SK-N-SH (cell line): ENCODE data around the gene MLX. TPM values are rescaled to one million over a fixed set of nuclear protein-coding genes. Genes with fewer than 3 reads are reported as not detected.

Experiments used
- CTCF ChIA-PET: fragments of 300-600, 350-600 bp; formaldehyde crosslinking; extraction: SDS; loops from one replicate; lab custom pipeline; 2021; lab: Yijun Ruan, JAX
- POLR2A ChIA-PET: fragments of 350-600 bp; sonication (Branson Sonifier 250); formaldehyde crosslinking; extraction: SDS; loops from one replicate; lab custom pipeline; 2020; ENCODE audit warnings: antibody characterized with exemption, inconsistent platforms; lab: Yijun Ruan, JAX
- DNase-seq: peaks from one replicate; pipeline ENCODE4 v3.0.0; 2012
- H2AFZ ChIP-seq: fragments of 200-600 bp; sonication (generic); 2 replicates; pipeline ENCODE4 v1.8.1; 2016; ENCODE audit warnings: antibody characterized with exemption, mild to moderate bottlenecking, low read depth
- H3F3A ChIP-seq: fragments of 200-600 bp; sonication (generic); replicated peaks from 2 replicates; pipeline ENCODE3; 2016; ENCODE audit warnings: antibody characterized with exemption, mild to moderate bottlenecking; ENCODE audit not compliant: insufficient read depth
- H3K27ac ChIP-seq, 2 experiments: fragments of 200-500 bp in 1 of 2; fragments of 200-600 bp in 1 of 2; sonication (Bioruptor generic) in 1 of 2; sonication (generic), shearing (Covaris generic) in 1 of 2; 2 replicates each; pipeline versions ENCODE4 v1.5.1 to v1.6.1; 2014 to 2016; ENCODE audit warnings: low read depth in 2 of 2, inconsistent platforms in 1 of 2, low read length in 1 of 2, mild to moderate bottlenecking in 1 of 2, mixed read lengths in 1 of 2
- H3K27me3 ChIP-seq: fragments of 200-600 bp; sonication (generic), shearing (Covaris generic); 2 replicates; pipeline ENCODE4 v1.6.1; 2016; ENCODE audit warnings: mixed run types; ENCODE audit not compliant: insufficient read depth
- H3K36me3 ChIP-seq, 2 experiments: fragments of 200-500 bp in 1 of 2; fragments of 200-600 bp in 1 of 2; sonication (Bioruptor generic) in 1 of 2; sonication (generic) in 1 of 2; replicated peaks in 1 of 2; 2 replicates each; pipeline versions ENCODE3 to v1.5.1; 2014 to 2016; ENCODE audit warnings: low read length in 1 of 2, mild to moderate bottlenecking in 1 of 2; ENCODE audit not compliant: insufficient read depth in 2 of 2, control insufficient read depth in 1 of 2
- H3K4me1 ChIP-seq, 2 experiments: fragments of 200-500 bp in 1 of 2; fragments of 200-600 bp in 1 of 2; sonication (Bioruptor generic) in 1 of 2; sonication (generic), shearing (Covaris generic) in 1 of 2; 2 replicates each; pipeline versions ENCODE4 v1.5.1 to v1.6.1; 2014 to 2016; ENCODE audit warnings: low read depth in 1 of 2, low read length in 1 of 2, mixed run types in 1 of 2; ENCODE audit not compliant: insufficient read depth in 2 of 2, control insufficient read depth in 1 of 2
- H3K4me2 ChIP-seq: fragments of 200-600 bp; sonication (generic), shearing (Covaris generic); 2 replicates; pipeline ENCODE4 v1.6.1; 2017; ENCODE audit warnings: mixed run types
- H3K4me3 ChIP-seq, 2 experiments: fragments of 200-500 bp in 1 of 2; fragments of 200-600 bp in 1 of 2; sonication (Bioruptor generic) in 1 of 2; sonication (generic), shearing (Covaris generic) in 1 of 2; 2 replicates each; pipeline versions ENCODE4 v1.5.1 to v1.8.1; 2014 to 2016; ENCODE audit warnings: low read depth in 2 of 2, inconsistent platforms in 1 of 2, low read length in 1 of 2, mild to moderate bottlenecking in 1 of 2, mixed read lengths in 1 of 2, moderate library complexity in 1 of 2
- H3K79me2 ChIP-seq: fragments of 200-600 bp; sonication (generic); 2 replicates; pipeline ENCODE4 v1.8.1; 2017; ENCODE audit warnings: mild to moderate bottlenecking; ENCODE audit not compliant: insufficient read depth
- H3K9ac ChIP-seq: fragments of 200-600 bp; sonication (generic); 2 replicates; pipeline ENCODE4 v1.6.1; 2017; ENCODE audit warnings: mixed run types
- H3K9me2 ChIP-seq: fragments of 200-600 bp; sonication (generic); 2 replicates; pipeline ENCODE4 v1.6.1; 2017; ENCODE audit warnings: mixed run types
- H3K9me3 ChIP-seq: fragments of 200-600 bp; sonication (generic); 2 replicates; pipeline ENCODE4 v1.6.1; 2017; ENCODE audit warnings: mixed run types, mild to moderate bottlenecking, moderate library complexity
- H4K20me1 ChIP-seq: fragments of 200-600 bp; sonication (generic); 2 replicates; pipeline ENCODE4 v1.6.1; 2017; ENCODE audit warnings: mild to moderate bottlenecking, mixed run types; ENCODE audit not compliant: insufficient read depth
- ELF1 ChIP-seq: IDR thresholded peaks from 2 replicates; pipeline ENCODE4 v1.4.0; 2012
- FOXJ3 ChIP-seq: sonication (generic); formaldehyde crosslinking; IDR thresholded peaks from 2 replicates; pipeline ENCODE4 v1.5.1; 2020; ENCODE audit warnings: mild to moderate bottlenecking, missing genetic modification reagents
- JUND ChIP-seq: IDR thresholded peaks from 2 replicates; pipeline ENCODE4 v1.4.0; 2012
- MXI1 ChIP-seq: IDR thresholded peaks from 2 replicates; pipeline ENCODE4 v1.6.1; 2012; ENCODE audit warnings: mild to moderate bottlenecking, low read depth, low read length, improper control_type of control experiment
- RFX5 ChIP-seq: IDR thresholded peaks from 2 replicates; pipeline ENCODE4 v1.6.1; 2012; ENCODE audit warnings: mild to moderate bottlenecking, improper control_type of control experiment, low read length
- WGBS: methylation state at CpG from one replicate; pipeline ENCODE4 v1.1.6; 2017; ENCODE audit warnings: low lambda C conversion rate; 5-methylcytosine and 5-hydroxymethylcytosine counted together
- polyA plus RNA-seq, 3 experiments: library from polyadenylated mRNA; depleted of rRNA; stranded (reverse); fragments of >200 nt; gene quantifications; 2 replicates each; pipeline ENCODE4 v1.2.3, GENCODE V29; 2012
- TF ChIP-seq, protein P1 (sequence below): fragments of 200-600 bp; sonication (generic); IDR thresholded peaks from 2 replicates; pipeline ENCODE4 v1.6.1; 2017; ENCODE audit warnings: antibody characterized with exemption, mild to moderate bottlenecking, moderate library complexity
- TF ChIP-seq, protein P2 (sequence below): fragments of 150-350 bp; IDR thresholded peaks from 2 replicates; pipeline ENCODE4 v1.6.1; 2017; ENCODE audit warnings: antibody characterized with exemption, low read length, low read depth, borderline replicate concordance

MLX gene
- polyA plus RNA-seq, 1 of the 3 experiments (the other 2 are of a cell fraction) = 44.5 TPM

DNA sequence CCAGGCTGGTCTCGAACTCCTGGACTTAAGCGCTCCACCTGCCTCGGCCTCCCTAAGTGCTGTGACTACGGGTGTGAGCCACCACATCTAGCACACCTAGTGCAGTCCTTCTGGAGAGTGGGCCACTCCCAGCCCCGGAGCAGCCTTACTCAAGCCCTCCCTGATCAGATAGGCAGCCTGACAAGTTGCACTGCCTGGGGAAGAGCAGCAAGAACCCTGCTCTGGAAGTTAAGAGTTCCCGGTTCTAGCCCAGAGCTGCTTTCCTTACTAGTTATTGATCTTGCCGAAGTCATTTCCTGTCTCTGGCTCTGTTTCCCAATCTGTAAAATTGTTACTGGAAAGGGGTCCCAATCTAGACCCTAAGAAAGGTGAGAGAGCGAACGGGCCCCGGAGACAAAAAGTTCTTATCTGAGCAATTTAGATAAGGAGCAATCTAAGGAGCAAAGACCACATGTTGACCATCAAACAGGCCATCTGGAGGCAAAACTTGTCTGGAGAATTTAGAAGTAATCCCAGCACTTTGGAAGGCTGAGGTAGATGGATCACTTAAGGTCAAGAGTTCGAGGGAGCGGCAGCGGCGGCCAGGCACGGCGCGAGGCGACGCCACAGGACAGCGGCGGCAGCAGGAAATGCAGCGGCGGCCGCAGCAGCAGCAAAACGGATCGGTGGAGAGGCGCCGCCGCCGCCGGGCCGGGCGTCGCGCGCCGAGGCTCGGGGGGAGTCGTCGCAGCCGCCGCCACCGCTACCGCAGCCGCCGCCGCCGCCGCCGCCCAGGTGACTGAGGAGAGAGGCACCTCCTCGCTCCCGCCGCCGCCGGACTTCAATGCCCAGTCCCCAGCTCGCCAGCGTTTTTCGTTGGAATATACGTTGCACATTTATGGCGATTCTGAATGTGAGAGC, 35.2 kb upstream of the MLX start:
- no peaks in the 10 kb centered on the region for H3K27me3 ChIP-seq
- 25% methylated on average over 36 of the region's 60 CpGs for WGBS
- H2AFZ ChIP-seq = 0 out of 2 replicates have a peak overlapping the region, but pooled peaks have one; percentile 85
- peak overlapping the region; percentile 50 to 54; a peak in 3 of 4 replicates for H3K4me3 ChIP-seq
- H3K4me1 ChIP-seq = peaks cover 3 to 9% of the 10 kb centered on the region in 2 experiments; a peak in 2 of 4 replicates
- peaks cover 4% of the 10 kb centered on the region for H3K79me2 ChIP-seq
- no peaks in the 10 kb centered on the region for H3K9me3 ChIP-seq
- peak overlapping the region; percentile 12 to 51; a peak in 3 of 4 replicates for H3K27ac ChIP-seq
- ChIA-PET CTCF (interaction anchor here (0.8 to 8.9 kb wide), 5 partner anchors 8 to 146 kb away, joined by 4 to 83 read pairs (median 4); partner anchors contain the start of gene PLEKHH3), POLR2A (interaction anchor here (0.7 to 0.8 kb wide), 2 partner anchors 30 to 222 kb away, joined by 3 read pairs; partner anchors contain the start of gene COASY)
- peak overlapping the region; percentile 62; the same call in 1 of the 2 replicates for H3K9ac ChIP-seq
- peak; percentile 86 for DNase-seq
- H3K4me2 ChIP-seq = peak overlapping the region; percentile 71
- TF ChIP-seq MXI1 (0 out of 2 replicates have a peak, but pooled peaks have one; percentile 24), FOXJ3 (no peak)
- TF ChIP-seq, protein P1, sequence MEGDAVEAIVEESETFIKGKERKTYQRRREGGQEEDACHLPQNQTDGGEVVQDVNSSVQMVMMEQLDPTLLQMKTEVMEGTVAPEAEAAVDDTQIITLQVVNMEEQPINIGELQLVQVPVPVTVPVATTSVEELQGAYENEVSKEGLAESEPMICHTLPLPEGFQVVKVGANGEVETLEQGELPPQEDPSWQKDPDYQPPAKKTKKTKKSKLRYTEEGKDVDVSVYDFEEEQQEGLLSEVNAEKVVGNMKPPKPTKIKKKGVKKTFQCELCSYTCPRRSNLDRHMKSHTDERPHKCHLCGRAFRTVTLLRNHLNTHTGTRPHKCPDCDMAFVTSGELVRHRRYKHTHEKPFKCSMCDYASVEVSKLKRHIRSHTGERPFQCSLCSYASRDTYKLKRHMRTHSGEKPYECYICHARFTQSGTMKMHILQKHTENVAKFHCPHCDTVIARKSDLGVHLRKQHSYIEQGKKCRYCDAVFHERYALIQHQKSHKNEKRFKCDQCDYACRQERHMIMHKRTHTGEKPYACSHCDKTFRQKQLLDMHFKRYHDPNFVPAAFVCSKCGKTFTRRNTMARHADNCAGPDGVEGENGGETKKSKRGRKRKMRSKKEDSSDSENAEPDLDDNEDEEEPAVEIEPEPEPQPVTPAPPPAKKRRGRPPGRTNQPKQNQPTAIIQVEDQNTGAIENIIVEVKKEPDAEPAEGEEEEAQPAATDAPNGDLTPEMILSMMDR = peak; percentile 48
- H4K20me1 ChIP-seq = no peaks in the 10 kb centered on the region
- no peaks in the 10 kb centered on the region for H3K36me3 ChIP-seq
- peaks cover 14% of the 10 kb centered on the region for H3F3A ChIP-seq
- H3K9me2 ChIP-seq = no peaks in the 10 kb centered on the region

DNA sequence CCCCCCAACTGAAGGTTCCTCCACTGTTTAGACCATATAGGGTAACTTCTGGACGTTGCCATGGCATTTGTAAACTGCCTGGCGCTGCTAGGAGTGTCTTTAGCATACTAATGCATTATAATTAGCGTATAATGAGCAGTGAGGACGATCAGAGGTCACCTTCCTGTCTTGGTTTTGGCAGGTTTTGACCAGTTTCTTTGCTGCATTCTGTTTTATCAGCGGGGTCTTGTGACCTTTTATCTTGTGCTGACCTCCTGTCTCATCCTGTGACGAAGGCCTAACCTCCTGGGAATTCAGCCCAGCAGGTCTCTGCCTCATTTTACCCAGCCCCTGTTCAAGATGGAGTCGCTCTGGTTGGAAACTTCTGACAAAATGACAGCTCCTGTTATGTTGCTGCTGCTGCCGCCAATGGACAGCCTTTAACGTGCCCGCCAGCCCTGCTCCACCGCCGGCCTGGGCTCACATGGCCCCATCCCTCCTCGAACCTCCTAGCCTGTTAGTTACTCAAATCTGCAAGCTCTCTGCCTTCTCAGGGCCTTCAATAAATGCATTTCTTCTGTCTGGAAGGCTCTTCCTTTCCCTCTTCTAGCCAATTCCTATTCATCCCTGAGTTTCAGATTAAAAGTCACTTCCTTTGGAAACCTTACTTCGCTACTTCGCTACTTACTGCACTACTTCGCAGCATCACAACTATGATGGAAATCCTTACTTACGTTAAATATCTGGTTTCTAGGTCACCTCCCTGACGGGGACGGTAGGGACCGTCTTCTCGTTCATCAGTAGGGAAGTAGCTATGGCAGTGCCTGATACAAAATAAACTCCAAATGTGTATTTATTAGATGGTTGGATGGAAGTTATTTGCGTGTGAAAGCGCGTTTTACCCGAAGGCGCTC, 31.5 kb upstream of the MLX start:
- DNase-seq = no peak
- H3K9ac ChIP-seq = peak overlapping the region; percentile 70; the same call in 1 of the 2 replicates
- 55% methylated on average over 26 of the region's 26 CpGs for WGBS
- H4K20me1 ChIP-seq = 0 out of 2 replicates have a peak, but pooled peaks cover 4% of the 10 kb centered on the region
- H3K4me1 ChIP-seq = peaks cover 4 to 19% of the 10 kb centered on the region in 2 experiments; a peak in 3 of 4 replicates
- no peaks in the 10 kb centered on the region for H3K9me3 ChIP-seq
- H3F3A ChIP-seq = peaks cover 19% of the 10 kb centered on the region
- peak overlapping the region; percentile 70 to 82 for H3K4me3 ChIP-seq
- POLR2A ChIA-PET = interaction anchor here (1.0 to 3.6 kb wide), 2 partner anchors 19 to 22 kb away, joined by 3 to 17 read pairs; no protein-coding TSS in a partner anchor
- H2AFZ ChIP-seq = peak overlapping the region; percentile 18; the same call in 1 of the 2 replicates
- CTCF ChIA-PET = interaction anchor here (1.2 to 2.4 kb wide), 4 partner anchors 9 to 223 kb away, joined by 3 to 18 read pairs (median 4); no protein-coding TSS in a partner anchor
- H3K27ac ChIP-seq = peak overlapping the region; percentile 58 to 86
- no peaks in the 10 kb centered on the region for H3K27me3 ChIP-seq
- peak overlapping the region; percentile 66 for H3K4me2 ChIP-seq
- H3K79me2 ChIP-seq = peaks cover 22% of the 10 kb centered on the region
- H3K9me2 ChIP-seq = no peaks in the 10 kb centered on the region
- TF ChIP-seq ELF1 (no peak), JUND (no peak), RFX5 (no peak)
- TF ChIP-seq, protein P2, sequence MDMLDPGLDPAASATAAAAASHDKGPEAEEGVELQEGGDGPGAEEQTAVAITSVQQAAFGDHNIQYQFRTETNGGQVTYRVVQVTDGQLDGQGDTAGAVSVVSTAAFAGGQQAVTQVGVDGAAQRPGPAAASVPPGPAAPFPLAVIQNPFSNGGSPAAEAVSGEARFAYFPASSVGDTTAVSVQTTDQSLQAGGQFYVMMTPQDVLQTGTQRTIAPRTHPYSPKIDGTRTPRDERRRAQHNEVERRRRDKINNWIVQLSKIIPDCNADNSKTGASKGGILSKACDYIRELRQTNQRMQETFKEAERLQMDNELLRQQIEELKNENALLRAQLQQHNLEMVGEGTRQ = no peak
- TF ChIP-seq, all 33 proteins: peak for 0
- peaks cover 5 to 12% of the 10 kb centered on the region in 2 experiments for H3K36me3 ChIP-seq
